Stomach (tissue), 9 donors: Measurements from ENCODE around the gene CCDC127. TPM values are rescaled to one million over a fixed set of nuclear protein-coding genes. Genes with fewer than 3 reads are reported as not detected.
A peak's percentile ranks its signal among the peaks of the same experiment; 100 is the strongest.
"Not testable (repeated sequence)": the region's sequence is repeated elsewhere in the genome, so short reads cannot be mapped to it uniquely, and the experiment has no call there.

Experiments
- DNase-seq, 2 donors: peaks; one replicate each; pipeline versions ENCODE4 v3.0.0 to v3.0.0-alpha.2; 2013 to 2019
- H3K27ac ChIP-seq, 5 donors: fragments of 200-600 bp in 4 of 5; sonication (generic) in 4 of 5; one replicate each; pipeline ENCODE4 v1.5.1; 2013 to 2019; ENCODE audit warnings: mild to moderate bottlenecking in 1 of 5, moderate library complexity in 1 of 5
- H3K27me3 ChIP-seq, 3 donors: fragments of 200-600 bp; sonication (generic); one replicate each; pipeline ENCODE4 v1.5.1; 2017 to 2019; ENCODE audit warnings: mixed run types in 1 of 3
- H3K36me3 ChIP-seq, 4 donors: fragments of 200-600 bp; sonication (generic); 1 replicate in 3 of 4; 2 replicates in 1 of 4; pipeline ENCODE4 v1.5.1; 2016 to 2019
- H3K4me1 ChIP-seq, 4 donors: fragments of 200-600 bp; sonication (generic); one replicate each; pipeline ENCODE4 v1.5.1; 2016 to 2019
- H3K4me3 ChIP-seq, 4 donors: fragments of 200-600 bp; sonication (generic) in 3 of 4; one replicate each; pipeline ENCODE4 v1.5.1; 2016 to 2019; ENCODE audit warnings: mild to moderate bottlenecking in 1 of 4
- H3K9me3 ChIP-seq, 4 donors: fragments of 200-600 bp; sonication (generic); one replicate each; pipeline ENCODE4 v1.5.1; 2016 to 2019
- EP300 ChIP-seq: sonication (generic); formaldehyde crosslinking; IDR thresholded peaks from one replicate; pipeline ENCODE4 v1.6.1; 2017; ENCODE audit warnings: antibody characterized with exemption
- POLR2A ChIP-seq, 4 donors: fragments of 450-650 bp; IDR thresholded peaks; one replicate each; pipeline ENCODE4 v1.6.1; 2016; ENCODE audit warnings: antibody characterized with exemption in 4 of 4, control low read depth in 2 of 4, mild to moderate bottlenecking in 1 of 4, moderate library complexity in 1 of 4
- POLR2AphosphoS5 ChIP-seq, 3 donors: sonication (generic); formaldehyde crosslinking; IDR thresholded peaks; one replicate each; pipeline ENCODE4 v1.6.1; 2016; ENCODE audit warnings: antibody characterized with exemption in 3 of 3
- WGBS, 5 donors: extraction: QIAGEN DNeasy Blood & Tissue Kit in 3 of 5; methylation state at CpG; one replicate each; pipeline versions ENCODE4 v1.1.5 to v1.1.7; 2013 to 2018; 5-methylcytosine and 5-hydroxymethylcytosine counted together
- intact Hi-C: fragments of 100-400 bp; cut with DNase I; formaldehyde crosslinking; loops from one replicate; pipeline ENCODE4 v1.15.1; 2023; ENCODE audit warnings: low total_unique reads
- polyA plus RNA-seq, 3 donors: library from polyadenylated mRNA; stranded (reverse); fragments of 200-250 nt; gene quantifications; one replicate each; pipeline ENCODE4 v1.2.3, GENCODE V29; 2013
- total RNA-seq, 5 donors: library from RNA; depleted of rRNA; stranded (reverse); fragments of >200 nt; gene quantifications; one replicate each; pipeline versions ENCODE4 v1.1.0 to v1.2.3, GENCODE V29; 2014 to 2016
- TF ChIP-seq, protein P1 (sequence below), 7 experiments: fragments of 450-650 bp in 4 of 7; fragments of 200-600 bp in 3 of 7; sonication (generic) in 3 of 7; IDR thresholded peaks; one replicate each; pipeline ENCODE4 v1.5.1; 2016 to 2019; ENCODE audit warnings: antibody characterized with exemption in 7 of 7, control low read depth in 2 of 7, mild to moderate bottlenecking in 1 of 7
- donor health status: healthy with polysubstance abuse.
- donor health status: Bipolar disorder and iron deficiency.
- donor health status: healthy.

Gene CCDC127
- total and polyA plus RNA-seq, 8 donors = 1.2 to 8.5 (median 1.8) TPM

- 0 to 1% (median 0%) methylated on average over 28 to 73 of the region's 73 CpGs for WGBS, 5 donors
- H3K4me3 ChIP-seq = peak overlapping the region; percentile 89 to 98 (median 98)
- no peak for TF ChIP-seq POLR2AphosphoS5 (IDR thresholded peaks at IDR 0.05)
- no peak for TF ChIP-seq POLR2A (IDR thresholded peaks at IDR 0.05)
- TF ChIP-seq, protein P1, sequence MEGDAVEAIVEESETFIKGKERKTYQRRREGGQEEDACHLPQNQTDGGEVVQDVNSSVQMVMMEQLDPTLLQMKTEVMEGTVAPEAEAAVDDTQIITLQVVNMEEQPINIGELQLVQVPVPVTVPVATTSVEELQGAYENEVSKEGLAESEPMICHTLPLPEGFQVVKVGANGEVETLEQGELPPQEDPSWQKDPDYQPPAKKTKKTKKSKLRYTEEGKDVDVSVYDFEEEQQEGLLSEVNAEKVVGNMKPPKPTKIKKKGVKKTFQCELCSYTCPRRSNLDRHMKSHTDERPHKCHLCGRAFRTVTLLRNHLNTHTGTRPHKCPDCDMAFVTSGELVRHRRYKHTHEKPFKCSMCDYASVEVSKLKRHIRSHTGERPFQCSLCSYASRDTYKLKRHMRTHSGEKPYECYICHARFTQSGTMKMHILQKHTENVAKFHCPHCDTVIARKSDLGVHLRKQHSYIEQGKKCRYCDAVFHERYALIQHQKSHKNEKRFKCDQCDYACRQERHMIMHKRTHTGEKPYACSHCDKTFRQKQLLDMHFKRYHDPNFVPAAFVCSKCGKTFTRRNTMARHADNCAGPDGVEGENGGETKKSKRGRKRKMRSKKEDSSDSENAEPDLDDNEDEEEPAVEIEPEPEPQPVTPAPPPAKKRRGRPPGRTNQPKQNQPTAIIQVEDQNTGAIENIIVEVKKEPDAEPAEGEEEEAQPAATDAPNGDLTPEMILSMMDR (IDR thresholded peaks at IDR 0.05) = no peak
- no peak for TF ChIP-seq EP300
- peak; percentile 56 to 65 for DNase-seq
- no peaks in the 10 kb centered on the region for H3K27me3 ChIP-seq
- no peaks in the 10 kb centered on the region for H3K9me3 ChIP-seq
- intact Hi-C loops = no loop called here
- peaks cover 0 to 13% (median 10%) of the 10 kb centered on the region in 4 donors for H3K36me3 ChIP-seq
- H3K27ac ChIP-seq = peak overlapping the region; percentile 88 to 94 (median 93)
- H3K4me1 ChIP-seq = peaks cover 11 to 70% (median 41%) of the 10 kb centered on the region in 4 donors
Observed at GRCh38 chr5:218457-219291, 721 bp upstream of the CCDC127 start.

DNA sequence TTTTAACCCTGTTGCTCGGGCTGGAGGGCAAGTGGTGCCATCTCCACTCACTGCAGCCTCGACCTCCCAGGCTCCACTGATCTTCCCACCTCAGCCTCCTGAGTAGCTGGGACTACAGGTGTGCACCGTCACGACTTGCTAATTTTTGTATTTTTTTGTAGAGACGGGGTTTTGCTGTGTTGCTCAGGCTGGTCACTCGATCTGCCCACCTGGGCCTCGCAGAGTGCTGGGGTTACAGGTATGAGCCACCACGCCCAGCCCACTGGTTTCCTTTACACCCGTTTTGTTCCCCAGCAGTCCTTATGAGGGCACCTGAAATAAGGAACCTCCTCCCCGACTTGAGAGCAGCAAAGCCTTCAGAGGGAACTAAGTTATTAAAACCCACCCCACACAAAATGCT lies 1.9 kb downstream of the CCDC127 start:
- DNase-seq, H3K27me3 ChIP-seq, H3K4me3 ChIP-seq, H3K9me3 ChIP-seq, H3K27ac ChIP-seq, intact Hi-C loops: not testable (repeated sequence)
- 82 to 89% (median 87%) methylated on average over 9 of the region's 10 CpGs for WGBS, 5 donors
- peaks cover 11 to 47% (median 28%) of the 10 kb centered on the region in 4 donors for H3K4me1 ChIP-seq
- peaks cover 0 to 19% (median 14%) of the 10 kb centered on the region in 4 donors for H3K36me3 ChIP-seq

GRCh38 chr5:215256-215655 lies 2.7 kb downstream of the CCDC127 start:
- H3K4me3 ChIP-seq, intact Hi-C loops, DNase-seq, H3K27me3 ChIP-seq, H3K9me3 ChIP-seq, H3K27ac ChIP-seq: not testable (repeated sequence)
- H3K4me1 ChIP-seq = peaks cover 7 to 39% (median 22%) of the 10 kb centered on the region in 4 donors
- 67 to 100% (median 91%) methylated on average over 1 to 2 of the region's 2 CpGs for WGBS, 5 donors
- peaks cover 0 to 19% (median 14%) of the 10 kb centered on the region in 4 donors for H3K36me3 ChIP-seq

GRCh38 chr5:213803-214395 lies 4.1 kb downstream of the CCDC127 start:
- DNase-seq = no peak
- Histone ChIP-seq H3K9me3 (no peaks in the 10 kb centered on the region), H3K27me3 (no peaks in the 10 kb centered on the region), H3K4me3 (no peak overlapping the region), H3K36me3 (peaks cover 0 to 19% (median 14%) of the 10 kb centered on the region in 4 donors), H3K27ac (no peak overlapping the region), H3K4me1 (peaks cover 0 to 26% (median 15%) of the 10 kb centered on the region in 4 donors)
- WGBS, 5 donors = 90 to 95% (median 92%) methylated on average over 12 of the region's 12 CpGs
- TF ChIP-seq, protein P1 (IDR thresholded peaks at IDR 0.05) = no peak
- TF ChIP-seq POLR2AphosphoS5 (IDR thresholded peaks at IDR 0.05) = no peak
- TF ChIP-seq EP300 = no peak
- no peak for TF ChIP-seq POLR2A (IDR thresholded peaks at IDR 0.05)
- intact Hi-C loops = no loop called here

DNA sequence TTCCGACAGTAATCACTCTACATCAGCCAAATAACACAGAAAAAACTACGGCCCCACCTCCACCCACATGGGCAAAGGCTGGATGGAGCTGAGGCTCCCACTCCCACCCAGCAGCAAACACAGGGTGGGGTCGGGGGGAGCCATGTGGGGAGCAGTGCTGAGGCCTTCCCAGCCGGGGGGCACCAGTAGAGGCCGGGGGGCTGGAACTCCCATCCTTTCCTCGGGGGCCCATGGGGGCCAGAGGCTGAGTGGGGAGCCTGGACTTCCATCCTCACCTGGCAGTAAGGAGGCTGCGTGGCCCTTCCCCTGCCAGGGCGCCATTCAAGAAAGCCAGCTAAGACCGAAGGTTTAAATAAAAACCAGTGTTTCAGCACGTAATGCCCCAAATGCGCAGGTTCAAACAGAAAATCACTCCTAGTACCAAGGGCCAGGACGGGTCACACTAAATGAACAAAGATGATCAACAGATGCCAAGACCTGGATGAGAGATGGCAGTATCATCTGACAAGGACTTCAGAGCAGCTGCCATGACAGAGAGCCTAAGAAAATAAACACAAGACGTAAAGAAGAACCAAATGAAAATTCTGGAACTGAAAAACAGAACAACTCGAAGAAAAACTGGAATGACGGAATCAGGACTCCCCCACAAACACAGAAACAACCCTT lies 9.4 kb downstream of the CCDC127 start:
- 87 to 90% (median 87%) methylated on average over 14 to 15 of the region's 15 CpGs for WGBS, 5 donors
- Histone ChIP-seq H3K36me3 (peaks cover under 1 to 48% (median 40%) of the 10 kb centered on the region in 4 donors), H3K27ac (no peak overlapping the region), H3K27me3 (no peaks in the 10 kb centered on the region), H3K4me1 (peaks cover 0 to 19% (median 5%) of the 10 kb centered on the region in 4 donors), H3K4me3 (no peak overlapping the region), H3K9me3 (no peaks in the 10 kb centered on the region)
- TF ChIP-seq, protein P1 (IDR thresholded peaks at IDR 0.05) = no peak
- TF ChIP-seq POLR2A (IDR thresholded peaks at IDR 0.05) (no peak), EP300 (no peak), POLR2AphosphoS5 (IDR thresholded peaks at IDR 0.05) (no peak)
- intact Hi-C loops = no loop called here
- DNase-seq = no peak
